Fibroblast of the conjunctiva (primary cell): ENCODE data around the gene CTCF.

Experiments
- DNase-seq: peaks from one replicate; pipeline ENCODE4 v3.0.0-alpha.2; 2010; ENCODE audit warnings: low read depth

The CTCF gene

DNA sequence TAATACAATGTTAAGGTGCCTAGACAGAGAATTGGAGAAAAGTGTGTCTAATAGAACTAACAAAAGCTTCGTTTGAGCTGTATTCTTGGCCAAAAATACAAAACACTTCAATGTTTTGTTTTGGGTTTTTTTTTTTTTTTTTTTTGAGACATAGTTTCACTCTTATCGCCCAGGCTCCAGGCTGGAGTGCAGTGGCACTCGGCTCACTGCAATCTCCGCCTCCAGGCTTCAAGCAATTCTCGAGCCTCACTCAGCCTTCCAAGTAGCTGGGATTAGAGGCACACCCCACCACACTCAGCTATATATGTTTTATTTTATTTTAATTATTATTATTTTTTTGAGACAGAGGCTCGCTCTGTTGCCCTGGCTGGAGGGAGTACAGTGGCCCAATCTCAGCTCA is 44.3 kb downstream of the CTCF start:
- DNase-seq: no peak

GRCh38 chr16:67608364-67608763 is 46.0 kb downstream of the CTCF start:
- no peak for DNase-seq

DNA sequence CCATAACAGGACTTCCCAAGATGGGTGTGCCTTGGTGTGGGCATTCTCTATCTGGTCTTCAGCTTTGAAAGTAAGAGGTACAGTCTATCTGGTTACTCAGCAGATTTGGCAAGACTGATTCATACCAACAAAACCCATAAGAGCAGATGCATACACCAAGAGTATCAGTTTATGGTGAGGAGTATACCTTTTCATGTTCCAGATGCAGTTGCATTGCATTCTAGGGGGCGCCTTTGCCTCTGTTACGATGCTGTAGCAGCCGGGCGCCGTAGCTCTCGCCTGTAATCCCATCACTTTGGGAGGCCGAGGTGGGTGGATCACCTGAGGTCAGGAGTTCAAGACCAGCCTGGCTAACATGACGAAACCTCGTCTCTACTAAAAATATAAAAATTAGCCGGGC is 51.5 kb downstream of the CTCF start:
- DNase-seq: no peak

DNA sequence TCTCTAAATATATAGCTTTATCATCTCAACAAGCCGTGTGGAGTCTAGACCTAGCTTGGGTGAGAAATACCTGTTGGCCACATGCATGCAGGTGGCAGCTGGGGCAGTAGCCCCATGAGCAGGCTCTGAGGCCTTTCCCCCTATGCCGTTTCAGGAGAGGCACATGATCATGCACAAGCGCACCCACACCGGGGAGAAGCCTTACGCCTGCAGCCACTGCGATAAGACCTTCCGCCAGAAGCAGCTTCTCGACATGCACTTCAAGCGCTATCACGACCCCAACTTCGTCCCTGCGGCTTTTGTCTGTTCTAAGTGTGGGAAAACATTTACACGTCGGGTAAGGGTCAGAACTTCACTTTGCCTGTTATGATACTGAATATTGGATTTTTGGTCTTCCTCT is 65.9 kb downstream of the CTCF start:
- no peak for DNase-seq

GRCh38 chr16:67632415-67633172 is 70.3 kb downstream of the CTCF start:
- peak; percentile 84 for DNase-seq

DNA sequence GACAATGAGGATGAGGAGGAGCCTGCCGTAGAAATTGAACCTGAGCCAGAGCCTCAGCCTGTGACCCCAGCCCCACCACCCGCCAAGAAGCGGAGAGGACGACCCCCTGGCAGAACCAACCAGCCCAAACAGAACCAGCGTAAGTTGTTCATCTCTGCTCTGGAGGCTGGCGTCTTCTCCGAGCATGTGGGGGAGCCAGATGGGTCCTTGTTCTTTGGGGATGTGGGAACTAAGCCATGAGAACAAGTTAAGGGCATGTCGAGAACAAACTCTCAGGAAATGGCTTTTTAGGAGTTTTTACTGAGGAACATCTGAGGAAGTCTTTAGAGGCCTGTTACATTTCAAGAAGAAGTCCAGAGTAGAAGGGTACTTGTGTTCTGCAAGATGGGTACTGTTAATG is 74.4 kb downstream of the CTCF start:
- no peak for DNase-seq

- no peak for DNase-seq
These were observed 75.3 kb downstream of the CTCF start for GRCh38 chr16:67637625-67638024.

DNA sequence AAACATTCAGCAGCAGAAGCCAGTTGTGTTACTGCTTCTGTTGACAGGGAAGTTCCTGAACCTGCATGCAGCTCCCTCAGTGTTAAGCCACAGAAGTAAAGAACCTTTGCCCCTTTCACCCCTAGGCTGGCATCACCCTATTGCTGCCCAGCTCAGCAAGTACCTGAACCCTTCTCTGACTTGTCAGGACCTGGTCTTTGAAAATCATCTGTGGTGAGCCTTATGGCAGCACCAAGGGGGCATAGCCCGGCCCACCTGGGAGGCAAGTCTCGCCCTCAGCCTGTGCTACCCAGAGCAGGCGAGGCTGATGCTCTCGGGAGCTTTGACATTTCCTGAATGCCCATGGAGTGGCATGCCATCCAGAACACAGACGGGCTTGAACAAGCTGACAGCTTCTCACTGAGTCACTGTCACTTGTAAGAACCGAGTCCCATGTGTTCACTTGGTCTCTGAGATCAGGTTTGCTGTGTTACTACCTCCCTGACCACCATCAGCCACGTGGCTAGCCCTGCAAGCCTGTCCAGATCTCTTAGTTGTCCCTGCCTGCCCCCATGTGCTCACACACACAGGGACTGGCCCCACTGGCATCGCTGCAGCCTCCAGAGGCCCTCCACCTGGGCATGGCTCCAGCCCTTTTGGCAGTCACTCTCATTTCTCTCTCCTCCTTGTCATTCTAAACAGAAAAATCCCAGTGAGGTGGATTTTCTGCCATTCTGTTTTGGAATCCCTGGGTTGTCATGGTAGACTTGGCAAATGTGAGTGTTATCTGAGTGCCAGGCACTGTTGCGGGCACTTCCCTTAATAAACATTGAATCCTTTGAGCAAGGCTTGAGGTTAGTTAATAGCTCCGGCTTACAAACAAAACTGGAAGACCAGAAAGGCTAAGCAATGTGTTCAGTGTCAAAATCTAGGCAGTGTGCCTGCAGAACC is 79.7 kb downstream of the CTCF start:
- no peak for DNase-seq

- DNase-seq: no peak
These were observed 81.7 kb downstream of the CTCF start for GRCh38 chr16:67644038-67644437.

DNA sequence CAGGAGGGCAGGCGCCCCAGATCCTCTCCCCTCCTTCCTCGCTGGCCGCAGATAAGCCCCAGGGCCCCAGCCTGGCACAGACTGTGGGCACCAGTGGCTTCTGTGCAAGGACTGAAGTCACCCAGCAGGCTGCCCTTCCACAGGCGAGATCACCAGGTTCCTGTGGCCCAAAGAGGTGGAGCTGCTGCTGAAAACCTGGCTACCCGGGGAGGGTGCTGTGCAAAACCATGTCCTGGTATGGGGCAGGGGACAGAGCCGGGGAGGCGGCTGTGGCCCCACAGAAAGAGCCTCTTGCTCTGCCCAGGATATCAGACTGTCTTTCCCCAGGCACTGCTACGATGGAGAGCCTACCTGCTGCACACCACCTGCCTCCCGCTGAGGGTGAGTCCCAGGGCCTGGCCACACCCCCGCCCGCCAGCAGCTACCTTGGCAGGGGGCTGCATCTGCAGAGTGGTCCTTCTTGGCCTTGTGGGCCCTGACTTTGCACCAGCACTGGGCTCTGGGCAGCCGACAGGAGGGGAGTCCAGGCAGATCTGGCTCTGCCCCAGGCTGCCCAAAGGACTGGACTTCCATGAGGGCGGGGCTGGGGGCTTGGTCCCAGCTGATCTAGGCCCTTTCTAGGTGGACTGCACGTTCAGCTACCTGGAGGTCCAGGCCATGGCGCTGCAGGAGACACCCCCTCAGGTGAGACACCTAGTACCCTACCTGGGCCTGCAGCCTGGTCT is 83.2 kb downstream of the CTCF start:
- no peak for DNase-seq

DNA sequence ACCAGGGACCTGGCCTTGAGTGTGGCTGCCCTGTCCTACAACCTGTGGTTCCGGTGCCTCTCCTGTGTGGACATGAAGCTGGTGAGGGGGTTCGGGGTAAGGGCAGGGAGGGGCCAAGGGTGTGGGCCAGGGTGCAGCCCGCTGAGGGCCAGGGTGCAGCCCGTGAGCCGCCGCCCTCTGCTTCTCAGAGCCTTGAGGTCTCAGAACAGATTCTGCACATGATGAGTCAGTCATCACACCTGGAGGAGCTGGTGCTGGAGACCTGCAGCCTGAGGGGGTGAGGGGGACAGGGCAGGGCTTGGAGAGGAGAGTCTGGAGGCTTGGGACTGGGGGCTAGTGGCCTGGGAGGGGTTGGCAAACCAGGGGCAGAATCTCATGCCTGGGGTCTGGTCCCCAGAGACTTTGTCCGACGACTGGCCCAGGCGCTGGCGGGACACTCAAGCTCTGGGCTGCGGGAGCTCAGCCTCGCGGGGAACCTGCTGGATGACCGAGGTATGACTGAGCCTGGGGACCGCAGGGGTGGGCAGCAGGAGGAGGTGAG is 84.9 kb downstream of the CTCF start:
- DNase-seq: no peak

DNA sequence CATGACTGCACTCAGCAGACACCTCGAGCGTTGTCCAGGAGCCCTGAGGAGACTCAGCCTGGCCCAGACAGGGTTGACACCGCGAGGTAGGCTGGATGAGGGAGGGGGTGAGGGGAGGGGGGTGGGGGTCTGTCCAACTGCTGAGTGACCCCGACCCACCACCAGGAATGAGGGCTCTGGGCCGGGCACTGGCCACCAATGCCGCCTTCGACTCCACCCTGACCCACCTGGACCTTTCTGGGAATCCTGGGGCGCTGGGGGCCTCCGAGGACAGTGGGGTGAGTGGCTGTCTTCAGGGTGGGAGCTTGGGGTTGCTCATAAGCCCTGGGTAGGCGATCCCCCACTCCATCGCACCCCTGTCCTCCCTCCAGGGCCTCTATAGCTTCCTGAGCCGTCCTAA is 85.4 kb downstream of the CTCF start:
- DNase-seq: no peak

- no peak for DNase-seq
These were observed 85.9 kb downstream of the CTCF start for GRCh38 chr16:67648088-67648763.

DNA sequence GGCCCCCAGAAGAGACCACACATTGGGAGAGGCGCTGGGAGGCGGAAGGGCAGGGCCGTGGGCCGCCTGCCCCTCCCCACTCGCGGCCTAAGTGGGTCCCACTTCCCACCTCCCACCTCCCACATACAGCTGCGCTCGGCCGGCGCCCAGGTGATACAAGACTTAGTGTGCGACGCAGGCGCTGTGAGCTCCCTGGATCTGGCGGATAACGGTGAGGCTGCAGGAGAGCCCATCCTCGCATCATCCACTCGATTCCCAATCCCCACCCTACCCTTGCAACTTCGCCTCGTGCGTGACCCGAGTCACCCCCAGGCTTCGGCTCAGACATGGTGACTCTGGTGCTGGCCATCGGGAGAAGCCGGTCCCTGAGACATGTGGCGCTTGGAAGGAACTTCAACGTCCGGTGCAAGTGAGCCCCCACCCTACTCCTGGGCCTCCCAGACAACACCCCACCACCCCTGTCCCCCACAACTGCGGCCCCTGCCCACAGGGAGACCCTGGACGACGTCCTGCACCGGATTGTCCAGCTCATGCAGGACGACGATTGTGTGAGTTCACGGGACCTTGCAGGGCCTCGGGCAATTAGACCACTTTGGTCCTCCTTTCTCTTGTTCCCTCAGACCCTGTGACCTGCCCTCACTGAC is 86.6 kb downstream of the CTCF start:
- DNase-seq: no peak

DNA sequence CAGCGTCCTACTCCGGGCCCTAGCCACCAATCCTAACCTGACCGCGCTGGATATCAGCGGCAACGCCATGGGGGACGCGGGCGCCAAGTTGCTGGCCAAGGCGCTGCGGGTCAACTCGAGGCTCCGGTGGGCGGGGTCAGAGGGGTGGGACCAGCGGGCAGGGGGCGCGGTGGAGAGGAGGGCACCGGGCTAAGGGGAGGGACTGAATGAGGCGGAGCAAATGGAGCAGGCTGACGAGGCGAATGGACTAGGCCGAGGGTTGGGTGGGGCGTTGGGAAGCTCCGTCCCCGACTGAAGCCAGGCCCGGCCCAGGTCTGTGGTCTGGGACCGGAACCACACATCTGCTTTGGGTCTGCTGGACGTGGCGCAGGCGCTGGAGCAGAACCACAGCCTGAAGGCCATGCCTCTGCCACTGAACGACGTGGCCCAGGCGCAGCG is 87.2 kb downstream of the CTCF start:
- no peak for DNase-seq

DNA sequence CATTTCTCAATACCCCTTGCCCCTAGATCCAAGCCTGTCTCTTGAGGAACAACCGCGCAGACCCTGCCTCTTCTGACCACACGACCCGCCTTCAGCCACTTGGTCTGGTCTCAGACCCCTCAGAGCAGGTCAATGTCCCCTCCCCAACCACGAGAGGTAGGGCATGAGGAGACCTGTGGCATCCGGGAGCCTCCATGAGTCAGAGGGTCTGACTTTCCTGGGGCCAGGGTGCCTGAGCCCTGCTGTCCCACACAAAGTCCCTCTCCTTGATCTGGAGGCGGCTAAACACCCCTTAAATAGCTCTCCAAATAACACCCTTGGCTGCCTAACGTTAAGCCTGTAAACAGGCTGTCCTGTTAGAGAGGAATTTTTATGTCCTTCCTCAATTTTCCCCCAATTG is 87.7 kb downstream of the CTCF start:
- DNase-seq: no peak

DNA sequence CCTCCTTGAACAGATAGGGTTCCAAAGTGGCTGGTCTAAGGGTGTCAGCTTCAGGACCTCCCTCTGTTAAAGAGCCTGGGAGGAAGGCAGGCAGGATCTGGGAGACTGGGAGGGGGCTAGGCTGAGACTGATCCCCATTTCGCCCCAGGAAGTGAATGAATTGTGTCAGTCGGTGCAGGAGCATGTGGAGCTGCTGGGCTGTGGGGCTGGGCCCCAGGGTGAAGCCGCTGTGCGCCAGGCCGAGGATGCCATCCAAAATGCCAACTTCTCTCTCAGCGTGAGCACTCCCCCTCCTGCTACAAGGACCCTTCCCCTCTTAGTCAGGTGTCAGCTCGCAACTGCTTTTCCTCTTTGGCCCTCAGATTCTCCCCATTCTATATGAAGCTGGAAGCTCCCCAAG is 88.7 kb downstream of the CTCF start:
- DNase-seq: no peak

DNA sequence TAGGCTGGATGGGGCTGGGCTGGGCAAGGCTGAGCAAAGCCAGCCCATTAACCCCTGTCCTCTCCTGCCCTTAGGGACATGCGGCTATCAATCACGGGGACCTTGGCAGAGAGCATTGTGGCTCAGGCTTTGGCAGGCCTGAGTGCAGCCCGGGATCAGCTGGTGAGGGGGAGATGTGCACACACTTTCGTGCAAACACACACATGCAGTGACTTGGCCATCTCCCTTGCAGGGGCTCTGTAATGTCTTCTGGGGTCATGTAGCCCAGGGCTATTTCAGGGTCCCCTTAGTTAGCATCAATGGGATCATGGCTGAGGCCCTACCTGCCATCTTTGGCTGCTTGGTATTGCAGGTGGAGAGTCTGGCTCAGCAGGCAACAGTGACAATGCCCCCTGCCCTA is 89.5 kb downstream of the CTCF start:
- no peak for DNase-seq

DNA sequence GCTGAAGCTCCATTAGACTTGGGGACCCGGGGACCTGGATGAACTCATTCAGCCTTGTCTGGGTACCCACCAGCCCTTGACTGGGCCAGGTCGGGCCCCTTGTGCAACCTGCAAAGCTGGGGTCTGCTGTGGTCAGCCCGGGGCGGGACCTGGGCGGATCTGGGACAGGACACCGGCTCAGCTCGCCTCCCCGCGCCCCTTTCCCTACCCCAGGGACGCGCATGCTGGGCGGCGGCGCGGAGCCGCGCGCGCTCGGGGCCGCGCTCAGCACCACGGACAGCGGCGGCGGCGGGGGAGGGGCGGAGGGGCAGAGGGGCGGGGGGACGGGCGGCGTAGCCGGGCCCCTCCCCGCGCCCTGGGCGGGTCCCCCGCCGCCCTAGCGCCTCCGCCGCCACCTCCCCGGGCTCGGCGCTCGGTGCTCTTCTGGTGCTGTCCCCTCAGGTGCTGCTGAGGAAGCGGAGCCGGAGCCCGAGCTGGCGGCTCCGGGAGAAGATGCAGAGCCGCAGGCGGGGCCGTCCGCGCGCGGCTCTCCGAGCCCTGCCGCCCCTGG is 90.3 kb downstream of the CTCF start:
- DNase-seq: no peak

DNA sequence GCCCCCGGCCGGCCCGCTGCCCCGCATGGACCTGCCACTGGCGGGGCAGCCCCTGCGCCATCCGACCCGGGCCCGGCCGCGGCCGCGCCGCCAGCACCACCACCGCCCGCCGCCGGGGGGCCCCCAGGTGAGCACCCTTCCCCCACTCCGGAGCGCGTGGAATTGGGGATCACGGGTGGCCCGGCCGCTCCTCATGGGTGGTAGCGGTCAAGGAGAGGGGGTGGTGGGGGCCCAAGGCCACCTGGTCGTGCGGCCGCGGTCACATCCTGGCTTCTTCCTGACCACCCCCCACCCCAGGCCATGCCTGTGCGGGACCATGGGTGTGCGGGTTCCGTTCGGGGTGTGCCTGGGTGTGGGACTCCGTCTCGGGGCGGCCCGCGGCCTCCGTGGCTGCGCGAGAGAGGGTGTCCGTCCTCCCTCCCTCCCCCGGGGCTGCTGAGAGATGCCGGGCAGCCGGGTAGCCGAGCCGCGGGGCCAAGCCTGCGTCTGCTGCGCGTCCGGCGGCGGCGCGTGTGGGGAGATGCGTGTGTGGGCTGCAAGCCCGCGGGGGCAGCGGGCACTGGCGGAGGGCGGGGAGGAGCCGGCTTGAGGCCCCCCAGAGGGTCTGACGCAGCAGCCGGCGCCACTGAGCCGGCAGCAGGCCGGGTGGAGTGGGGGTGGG is 90.9 kb downstream of the CTCF start:
- no peak for DNase-seq
